MM.1S (cell line): ENCODE results near the gene MYZAP.

Experiments
- CTCF ChIP-seq: fragments of 300-600 bp; sonication (generic); IDR thresholded peaks from 2 replicates; pipeline ENCODE4 v1.5.1; 2016; ENCODE audit warnings: antibody characterized with exemption, low read length, mixed read lengths
- EZH2 ChIP-seq: fragments of 300-600 bp; sonication (generic); optimal IDR thresholded peaks from 2 replicates; pipeline ENCODE3; 2017; ENCODE audit warnings: low read depth, mild to moderate bottlenecking, antibody characterized with exemption, low read length, mixed read lengths
- EZH2phosphoT487 ChIP-seq: fragments of 300-600 bp; sonication (generic); IDR thresholded peaks from 2 replicates; pipeline ENCODE4 v1.6.1; 2018; ENCODE audit warnings: antibody characterized with exemption, low read length

- TF ChIP-seq CTCF (no peak), EZH2phosphoT487 (no peak), EZH2 (no peak)
These were observed 11.3 kb upstream of the MYZAP start for GRCh38 chr15:57580428-57580827.
